Ovary (tissue), 9 donors: ENCODE data around the gene LRP2. TPM values are rescaled to one million over a fixed set of nuclear protein-coding genes. Genes with fewer than 3 reads are reported as not detected.

Experiments
- DNase-seq, 5 donors: peaks; one replicate each; pipeline ENCODE4 v3.0.0-alpha.2; 2019 to 2020
- H3K27ac ChIP-seq, 2 donors: fragments of 200-600 bp; one replicate each; pipeline versions ENCODE4 v1.5.1 to v1.8.0; 2019 to 2022
- H3K27me3 ChIP-seq: fragments of 200-600 bp; one replicate; pipeline ENCODE4 v1.8.0; 2022
- H3K36me3 ChIP-seq: fragments of 200-600 bp; sonication (generic); one replicate; pipeline ENCODE4 v1.5.1; 2019
- H3K4me1 ChIP-seq: one replicate; pipeline ENCODE4 v1.8.1; 2013; ENCODE audit warnings: mild to moderate bottlenecking, moderate library complexity; ENCODE audit not compliant: insufficient read depth
- H3K4me3 ChIP-seq: fragments of 200-600 bp; sonication (generic); one replicate; pipeline ENCODE4 v1.5.1; 2017
- H3K9me3 ChIP-seq, 2 donors: fragments of 200-600 bp in 1 of 2; sonication (generic) in 1 of 2; one replicate each; pipeline versions ENCODE4 v1.5.1 to v1.8.1; 2013 to 2019; ENCODE audit warnings: mild to moderate bottlenecking in 1 of 2, moderate library complexity in 1 of 2
- CTCF ChIP-seq, 3 donors: fragments of 450-650 bp in 2 of 3; fragments of 200-600 bp in 1 of 3; IDR thresholded peaks; one replicate each; pipeline versions ENCODE4 v1.5.1 to v1.8.0; 2016 to 2022; ENCODE audit warnings: antibody characterized with exemption in 3 of 3, mild to moderate bottlenecking in 1 of 3
- EP300 ChIP-seq: sonication (generic); formaldehyde crosslinking; IDR thresholded peaks from one replicate; pipeline ENCODE4 v1.6.1; 2017; ENCODE audit warnings: antibody characterized with exemption
- POLR2A ChIP-seq: fragments of 450-650 bp; IDR thresholded peaks from one replicate; pipeline ENCODE4 v1.6.1; 2017; ENCODE audit warnings: antibody characterized with exemption, mild to moderate bottlenecking, moderate library complexity
- WGBS, 3 donors: extraction: QIAGEN DNeasy Blood & Tissue Kit in 1 of 3; methylation state at CpG; one replicate each; pipeline versions ENCODE4 v1.1.5 to v1.1.7; 2013 to 2017; 5-methylcytosine and 5-hydroxymethylcytosine counted together
- intact Hi-C, 4 donors: fragments of 100-400 bp; cut with DNase I; formaldehyde crosslinking; loops; one replicate each; pipeline versions ENCODE4 v1.11.0 to v1.15.1; 2022 to 2023
- polyA plus RNA-seq, 2 donors: library from polyadenylated mRNA; stranded (reverse); fragments of 200-250 nt in 1 of 2; fragments of 350-450 nt in 1 of 2; fragmentation: Illumina TruSeq in 1 of 2; extraction: RNeasy Lipid Tissue Mini Kit (QIAGEN cat#74804) in 1 of 2; gene quantifications; one replicate each; pipeline ENCODE4 v1.2.3, GENCODE V29; 2013 to 2014
- total RNA-seq, 7 donors: library from RNA; depleted of rRNA in 2 of 7; stranded (reverse); fragments of >200 nt in 2 of 7; fragmentation: NEBNext Ultra II Directional in 3 of 7; extraction: Animal tissue kit (Norgen Biotek cat#: 25700) in 3 of 7; gene quantifications; one replicate each; pipeline versions ENCODE4 v1.1.0 to v1.2.4, GENCODE V29; 2016 to 2023
- donor health status: DM: no; HTN: no; CAD: no; lungs with moderate emphysema.
- donor health status: DM: no; HTN: no; CAD: no.
- donor health status: Bipolar disorder and iron deficiency.
- donor health status: DM: yes; HTN: yes; CAD: no.
- donor health status: DM: no; HTN: no; CAD: no.
- donor health status: DM: yes; HTN: yes; CAD: no.

Gene LRP2
- total and polyA plus RNA-seq, 9 donors = 0.01 to 13.4 (median 0.24) TPM

- Histone ChIP-seq H3K27me3 (no peaks in the 10 kb centered on the region), H3K27ac (no peak overlapping the region), H3K36me3 (no peaks in the 10 kb centered on the region), H3K9me3 (no peaks in the 10 kb centered on the region), H3K4me3 (no peak overlapping the region), H3K4me1 (no peaks in the 10 kb centered on the region)
- intact Hi-C loops = no loop called here
- no peak for DNase-seq
- 28 to 43% (median 33%) methylated on average over 4 of the region's 4 CpGs for WGBS, 3 donors
- TF ChIP-seq CTCF (IDR thresholded peaks at IDR 0.05) = no peak
- no peak for TF ChIP-seq EP300
- TF ChIP-seq POLR2A = no peak
Measured at GRCh38 chr2:169303579-169304305, 58.6 kb downstream of the LRP2 start.

GRCh38 chr2:169302364-169302763 is 60.0 kb downstream of the LRP2 start:
- TF ChIP-seq EP300 = no peak
- Histone ChIP-seq H3K27me3 (no peaks in the 10 kb centered on the region), H3K27ac (no peak overlapping the region), H3K4me1 (no peaks in the 10 kb centered on the region), H3K4me3 (no peak overlapping the region), H3K9me3 (no peaks in the 10 kb centered on the region), H3K36me3 (no peaks in the 10 kb centered on the region)
- WGBS, 3 donors = 51 to 64% (median 60%) methylated on average over 4 of the region's 4 CpGs
- no peak for DNase-seq
- intact Hi-C loops = no loop called here

- intact Hi-C loops = no loop called here
- Histone ChIP-seq H3K27ac (no peak overlapping the region), H3K9me3 (no peaks in the 10 kb centered on the region), H3K36me3 (no peaks in the 10 kb centered on the region), H3K4me3 (no peak overlapping the region), H3K27me3 (no peaks in the 10 kb centered on the region), H3K4me1 (no peaks in the 10 kb centered on the region)
- DNase-seq = no peak
- WGBS, 3 donors = 49 to 65% (median 61%) methylated on average over 4 of the region's 4 CpGs
- TF ChIP-seq EP300 = no peak
- TF ChIP-seq CTCF (IDR thresholded peaks at IDR 0.05) = no peak
Measured at GRCh38 chr2:169301596-169302335, 60.6 kb downstream of the LRP2 start.

GRCh38 chr2:169300636-169301530 is 61.5 kb downstream of the LRP2 start:
- no peak overlapping the region for H3K27ac ChIP-seq
- no peaks in the 10 kb centered on the region for H3K4me1 ChIP-seq
- no peaks in the 10 kb centered on the region for H3K27me3 ChIP-seq
- intact Hi-C loops = no loop called here
- no peak for TF ChIP-seq POLR2A
- H3K9me3 ChIP-seq = no peaks in the 10 kb centered on the region
- no peak overlapping the region for H3K4me3 ChIP-seq
- H3K36me3 ChIP-seq = no peaks in the 10 kb centered on the region
- no peak for DNase-seq
- 41 to 45% (median 42%) methylated on average over 5 of the region's 5 CpGs for WGBS, 3 donors

GRCh38 chr2:169298007-169298406 is 64.3 kb downstream of the LRP2 start:
- 91 to 95% (median 93%) methylated on average over 1 of the region's 1 CpG for WGBS, 3 donors
- H3K9me3 ChIP-seq = no peaks in the 10 kb centered on the region
- no peak for DNase-seq
- no peaks in the 10 kb centered on the region for H3K36me3 ChIP-seq
- TF ChIP-seq POLR2A (no peak), EP300 (no peak), CTCF (IDR thresholded peaks at IDR 0.05) (no peak)
- intact Hi-C loops = no loop called here
- H3K27ac ChIP-seq = no peak overlapping the region
- H3K4me3 ChIP-seq = no peak overlapping the region
- no peaks in the 10 kb centered on the region for H3K4me1 ChIP-seq
- H3K27me3 ChIP-seq = no peaks in the 10 kb centered on the region
